H1 (cell line): ENCODE measurements around the gene GPS2. TPM values are rescaled to one million over a fixed set of nuclear protein-coding genes. Genes with fewer than 3 reads are reported as not detected.

ENCODE experiments used
- CTCF ChIA-PET: fragments of 300-600 bp; sonication (Branson Sonifier 250); formaldehyde crosslinking; loops from one replicate; lab custom pipeline; 2021; ENCODE audit not compliant: partially characterized antibody; lab: Charles Lee
- POLR2A ChIA-PET: fragments of 300-600 bp; sonication (Branson Sonifier 250); formaldehyde crosslinking; loops from one replicate; lab custom pipeline; 2021; ENCODE audit warnings: inconsistent platforms; ENCODE audit not compliant: partially characterized antibody; lab: Charles Lee
- DNase-seq, 2 experiments: peaks; one replicate each; pipeline versions ENCODE4 v3.0.0 to v3.0.0-alpha.2; 2010 to 2022; ENCODE audit warnings: low spot score in 2 of 2, low read depth in 1 of 2, mixed read lengths in 1 of 2
- FAIRE-seq: peaks from 2 replicates; lab custom pipeline; 2011; peaks lifted over from hg19 to GRCh38; lab: Jason Lieb, UNC
- H2AFZ ChIP-seq: 2 replicates; pipeline ENCODE4 v1.8.1; 2012; ENCODE audit warnings: low read length, inconsistent platforms
- H2AK5ac ChIP-seq: 2 replicates; pipeline ENCODE4 v1.6.1; 2013; ENCODE audit warnings: low read depth, low read length
- H2BK120ac ChIP-seq: replicated peaks from 2 replicates; pipeline ENCODE3; 2013; ENCODE audit warnings: low read depth, low read length, inconsistent platforms
- H2BK12ac ChIP-seq: 2 replicates; pipeline ENCODE4 v1.6.1; 2013; ENCODE audit warnings: low read depth, low read length
- H2BK15ac ChIP-seq: 2 replicates; pipeline ENCODE4 v1.6.1; 2013; ENCODE audit warnings: low read length
- H2BK20ac ChIP-seq: 2 replicates; pipeline ENCODE4 v1.6.1; 2013; ENCODE audit warnings: low read length
- H2BK5ac ChIP-seq: 2 replicates; pipeline ENCODE4 v1.6.1; 2013; ENCODE audit warnings: low read depth, low read length
- H3K14ac ChIP-seq: 2 replicates; pipeline ENCODE4 v1.6.1; 2013; ENCODE audit warnings: inconsistent platforms; ENCODE audit not compliant: insufficient read length
- H3K18ac ChIP-seq: 2 replicates; pipeline ENCODE4 v1.6.1; 2013; ENCODE audit warnings: low read length; ENCODE audit errors: extremely low read depth
- H3K23ac ChIP-seq: 2 replicates; pipeline ENCODE4 v1.6.1; 2013; ENCODE audit warnings: inconsistent platforms; ENCODE audit not compliant: insufficient read length
- H3K23me2 ChIP-seq: 2 replicates; pipeline ENCODE4 v1.6.1; 2013; ENCODE audit warnings: low read depth, low read length
- H3K27ac ChIP-seq: 2 replicates; pipeline ENCODE4 v1.6.1; 2011; ENCODE audit warnings: low read depth, low read length, inconsistent platforms
- H3K27me3 ChIP-seq, 4 experiments: replicated peaks in 1 of 4; 1 replicate in 1 of 4; 2 replicates in 3 of 4; pipeline versions ENCODE4 v1.6.1 to v1.8.1; 2011 to 2013; ENCODE audit warnings: low read length in 3 of 4, mild to moderate bottlenecking in 3 of 4, inconsistent platforms in 2 of 4, mixed read lengths in 2 of 4, moderate library complexity in 1 of 4; ENCODE audit not compliant: control insufficient read depth in 3 of 4, insufficient read depth in 3 of 4; ENCODE audit errors: extremely low read depth in 1 of 4
- H3K36me3 ChIP-seq, 4 experiments: 2 replicates each; pipeline versions ENCODE4 v1.6.1 to v1.8.1; 2011 to 2013; ENCODE audit warnings: mild to moderate bottlenecking in 4 of 4, low read length in 3 of 4, moderate library complexity in 2 of 4, control low read depth in 1 of 4, inconsistent platforms in 1 of 4; ENCODE audit not compliant: insufficient read depth in 4 of 4, control insufficient read depth in 2 of 4
- H3K4ac ChIP-seq: replicated peaks from 2 replicates; pipeline ENCODE3; 2013; ENCODE audit warnings: low read length, low read depth, mixed read lengths, inconsistent platforms; ENCODE audit not compliant: insufficient read length
- H3K4me1 ChIP-seq, 4 experiments: replicated peaks in 1 of 4; 1 replicate in 1 of 4; 2 replicates in 3 of 4; pipeline versions ENCODE4 v1.6.1 to v1.8.1; 2011 to 2013; ENCODE audit warnings: low read length in 3 of 4, inconsistent platforms in 2 of 4, mixed read lengths in 1 of 4; ENCODE audit not compliant: insufficient read depth in 4 of 4, control insufficient read depth in 3 of 4
- H3K4me2 ChIP-seq, 2 experiments: 2 replicates each; pipeline versions ENCODE4 v1.6.1 to v1.8.1; 2011 to 2013; ENCODE audit warnings: low read depth in 2 of 2, low read length in 2 of 2, control low read depth in 1 of 2, inconsistent platforms in 1 of 2, mild to moderate bottlenecking in 1 of 2; ENCODE audit not compliant: insufficient read depth in 1 of 2
- H3K4me3 ChIP-seq, 4 experiments: fragments of 200-600, 300-600 bp in 1 of 4; sonication (generic), shearing (Covaris generic), sonication (Bioruptor Twin) in 1 of 4; 2 replicates each; pipeline versions ENCODE4 v1.5.1 to v1.8.1; 2011 to 2016; ENCODE audit warnings: low read length in 4 of 4, low read depth in 3 of 4, control low read depth in 2 of 4, inconsistent platforms in 2 of 4, mild to moderate bottlenecking in 2 of 4, mixed read lengths in 1 of 4, moderate library complexity in 1 of 4; ENCODE audit not compliant: insufficient read depth in 2 of 4; ENCODE audit errors: extremely low read depth in 1 of 4
- H3K56ac ChIP-seq: replicated peaks from 2 replicates; pipeline ENCODE3; 2013; ENCODE audit warnings: low read depth, mild to moderate bottlenecking, mixed read lengths, low read length, inconsistent platforms; ENCODE audit not compliant: insufficient read length
- H3K79me1 ChIP-seq: 2 replicates; pipeline ENCODE4 v1.6.1; 2013; ENCODE audit warnings: low read depth, low read length, control low read depth
- H3K79me2 ChIP-seq, 2 experiments: 2 replicates each; pipeline versions ENCODE4 v1.6.1 to v1.8.1; 2012 to 2013; ENCODE audit warnings: low read length in 2 of 2, mild to moderate bottlenecking in 2 of 2, inconsistent platforms in 1 of 2; ENCODE audit not compliant: insufficient read depth in 2 of 2, control insufficient read depth in 1 of 2
- H3K9ac ChIP-seq, 4 experiments: replicated peaks in 1 of 4; 1 replicate in 1 of 4; 2 replicates in 3 of 4; pipeline versions ENCODE4 v1.6.1 to v1.8.1; 2011 to 2013; ENCODE audit warnings: low read depth in 3 of 4, low read length in 3 of 4, control low read depth in 2 of 4, mild to moderate bottlenecking in 2 of 4, moderate library complexity in 2 of 4, inconsistent platforms in 1 of 4; ENCODE audit errors: extremely low read depth in 1 of 4
- H3K9me3 ChIP-seq, 2 experiments: 2 replicates each; pipeline versions ENCODE4 v1.6.1 to v1.8.1; 2012 to 2013; ENCODE audit warnings: mild to moderate bottlenecking in 2 of 2, moderate library complexity in 2 of 2, control low read depth in 1 of 2, inconsistent platforms in 1 of 2, low read depth in 1 of 2, low read length in 1 of 2, mixed read lengths in 1 of 2; ENCODE audit not compliant: insufficient read depth in 2 of 2
- H4K20me1 ChIP-seq, 2 experiments: replicated peaks in 1 of 2; 2 replicates each; pipeline versions ENCODE3 to v1.8.1; 2011 to 2013; ENCODE audit warnings: inconsistent platforms in 2 of 2, low read length in 2 of 2, mild to moderate bottlenecking in 1 of 2; ENCODE audit not compliant: insufficient read depth in 2 of 2, control insufficient read depth in 1 of 2
- H4K5ac ChIP-seq: 2 replicates; pipeline ENCODE4 v1.6.1; 2013; ENCODE audit warnings: low read length, low read depth, mixed read lengths, inconsistent platforms; ENCODE audit not compliant: insufficient read length
- H4K8ac ChIP-seq: 2 replicates; pipeline ENCODE4 v1.8.0; 2013; ENCODE audit warnings: mild to moderate bottlenecking, moderate library complexity, low read length, inconsistent platforms; ENCODE audit not compliant: insufficient read depth; ENCODE audit errors: extremely low read depth
- H4K91ac ChIP-seq: replicated peaks from 2 replicates; pipeline ENCODE3; 2013; ENCODE audit warnings: low read length, mixed read lengths, inconsistent platforms; ENCODE audit not compliant: insufficient read length
- ATF2 ChIP-seq: IDR thresholded peaks from 2 replicates; pipeline ENCODE4 v1.6.1; 2012; ENCODE audit warnings: low read length, inconsistent platforms
- E2F6 ChIP-seq: IDR thresholded peaks from 2 replicates; pipeline ENCODE4 v1.6.1; 2012; ENCODE audit warnings: inconsistent platforms
- GABPA ChIP-seq: IDR thresholded peaks from 2 replicates; pipeline ENCODE4 v1.6.1; 2011; ENCODE audit warnings: mild to moderate bottlenecking, low read length, moderate library complexity, borderline replicate concordance; ENCODE audit not compliant: insufficient read depth
- POLR2AphosphoS5 ChIP-seq: IDR thresholded peaks from 2 replicates; pipeline ENCODE4 v1.6.1; 2011; ENCODE audit warnings: low read depth, low read length
- RNF2 ChIP-seq: fragments of 200-900, 300-1000 bp; sonication (generic); IDR thresholded peaks from 2 replicates; pipeline ENCODE4 v1.7.1; 2016; ENCODE audit warnings: borderline replicate concordance, low read depth, mild to moderate bottlenecking, antibody characterized with exemption, low read length; ENCODE audit not compliant: poor library complexity, severe bottlenecking; ENCODE audit errors: missing control alignments
- SIN3A ChIP-seq, 2 experiments: IDR thresholded peaks in 1 of 2; conservative IDR thresholded peaks in 1 of 2; 2 replicates each; pipeline ENCODE4 v1.6.1; 2011 to 2012; ENCODE audit warnings: low read length in 2 of 2, improper control_type of control experiment in 1 of 2, low read depth in 1 of 2, mild to moderate bottlenecking in 1 of 2
- TCF12 ChIP-seq: IDR thresholded peaks from 2 replicates; pipeline ENCODE4 v1.6.1; 2011; ENCODE audit warnings: low read depth, mild to moderate bottlenecking, low read length
- TEAD4 ChIP-seq: IDR thresholded peaks from 2 replicates; pipeline ENCODE4 v1.6.1; 2012; ENCODE audit warnings: low read depth, low read length, inconsistent platforms, mixed read lengths
- WGBS, 2 experiments: shearing (Covaris generic) in 1 of 2; methylation state at CpG; one replicate each; pipeline versions ENCODE4 v1.1.6 to v1.1.7; 2013 to 2015; ENCODE audit warnings: low lambda C conversion rate in 2 of 2, mixed read lengths in 2 of 2, inconsistent platforms in 1 of 2, low coverage in 1 of 2, missing lambda C conversion rate in 1 of 2; ENCODE audit not compliant: insufficient replicate concordance in 2 of 2, insufficient coverage in 1 of 2, insufficient read length in 1 of 2; ENCODE audit errors: extremely low coverage in 1 of 2, missing lambda C conversion rate in 1 of 2; 5-methylcytosine and 5-hydroxymethylcytosine counted together
- polyA plus RNA-seq, 7 experiments: library from polyadenylated mRNA; depleted of rRNA in 3 of 7; stranded (reverse) in 5 of 7; unstranded in 2 of 7; fragments of >200 nt in 5 of 7; fragments of 200-250 nt in 2 of 7; gene quantifications; 1 replicate in 5 of 7; 2 replicates in 1 of 7; 4 replicates in 1 of 7; pipeline versions ENCODE4 v1.2.1 to v1.2.3, GENCODE V29; 2011 to 2013; ENCODE audit warnings: missing spikeins in 2 of 7, mixed read lengths in 2 of 7
- total RNA-seq: library from RNA; stranded (reverse); fragmentation: NEBNext Ultra II Directional; extraction: Animal tissue kit (Norgen Biotek cat#: 25700); gene quantifications from 2 replicates; pipeline ENCODE4 v1.2.1, GENCODE V29; 2021

The GPS2 gene
- total and polyA plus RNA-seq, 2 of the 8 experiments (the other 6 are each of a cell fraction or from before 2014, with no cell fraction given) = 67.0 to 152 TPM

- ChIA-PET POLR2A (interaction anchor here (1.1 to 2.2 kb wide), 11 partner anchors 12 to 129 kb away, joined by 3 to 10 read pairs (median 4); partner anchors contain the start of genes ACAP1, FGF11, NEURL4 and POLR2A), CTCF (interaction anchor here (0.6 to 6.5 kb wide), 40 partner anchors 11 to 217 kb away, joined by 3 to 56 read pairs (median 5); partner anchors contain the start of genes ACAP1, CHRNB1, NEURL4 and PLSCR3)
- Histone ChIP-seq H2BK20ac (no peak overlapping the region), H3K79me2 (no peaks in the 10 kb centered on the region), H3K4ac (no peak overlapping the region), H3K23ac (no peak overlapping the region), H2BK120ac (no peak overlapping the region), H3K18ac (peak overlapping the region; percentile 32; the same call in 1 of the 2 replicates), H3K9me3 (no peaks in the 10 kb centered on the region), H4K5ac (no peak overlapping the region), H3K4me3 (peak overlapping the region in 1 of 4 experiments; percentile 45; a peak in 2 of 8 replicates), H3K27me3 (no peaks in the 10 kb centered on the region), H4K91ac (no peak overlapping the region), H3K4me2 (peak overlapping the region; percentile 3 to 64; a peak in 3 of 4 replicates), H3K23me2 (peaks cover 5% of the 10 kb centered on the region; the same call in 1 of the 2 replicates), H3K79me1 (no peaks in the 10 kb centered on the region), H2BK15ac (peak overlapping the region; percentile 81; the same call in 1 of the 2 replicates), H2AK5ac (no peak overlapping the region), H3K27ac (no peak overlapping the region), H4K8ac (no peak overlapping the region), H3K56ac (no peak overlapping the region), H3K9ac (no peak overlapping the region), H3K4me1 (peaks cover 0 to 8% (median 2%) of the 10 kb centered on the region in 4 experiments; a peak in 5 of 7 replicates), H2BK5ac (no peak overlapping the region), H2BK12ac (0 out of 2 replicates have a peak overlapping the region, but pooled peaks have one; percentile 17), H3K36me3 (no peaks in the 10 kb centered on the region), H3K14ac (no peak overlapping the region), H2AFZ (peak overlapping the region; percentile 96), H4K20me1 (no peaks in the 10 kb centered on the region)
- DNase-seq = peak; percentile 82 to 97
- 10% methylated on average over 11 of the region's 12 CpGs; no CpG with 5 or more reads in 1 of the 2 experiments for WGBS, 2 experiments
- FAIRE-seq = peak; percentile 75
- TF ChIP-seq TEAD4 (0 out of 2 replicates have a peak, but pooled peaks have one; percentile 44), SIN3A (conservative IDR thresholded peaks at IDR 0.05 in 1 of 2, IDR thresholded peaks at IDR 0.05 in 1 of 2; ENCODE audit: low read depth in 1 of 2, low read length in 2 of 2) (peak; percentile 69 to 77; a peak in 2 of 4 replicates), E2F6 (no peak), ATF2 (no peak), POLR2AphosphoS5 (peak; percentile 44; the same call in 1 of the 2 replicates), RNF2 (no peak), TCF12 (peak; percentile 67; the same call in 1 of the 2 replicates), GABPA (peak; percentile 76; the same call in 1 of the 2 replicates)
Measured at GRCh38 chr17:7356072-7356549, 41.0 kb upstream of the GPS2 start.
